GM18507 (cell line): Measurements from ENCODE around the gene KRTAP12-4.
"Not testable (repeated sequence)": the region's sequence is repeated elsewhere in the genome, so short reads cannot be mapped to it uniquely, and the experiment has no call there.

Experiments
- DNase-seq: peaks from one replicate; pipeline ENCODE4 v3.0.0; 2011; ENCODE audit warnings: low read depth; ENCODE audit not compliant: insufficient read length; ENCODE audit errors: extremely low spot score
- FAIRE-seq: peaks from 2 replicates; lab custom pipeline; 2011; peaks lifted over from hg19 to GRCh38; lab: Jason Lieb, UNC

The KRTAP12-4 gene

GRCh38 chr21:44658913-44659595, 4.6 kb upstream of the KRTAP12-4 start:
- DNase-seq (no peak), FAIRE-seq (no peak)

- FAIRE-seq: no peak
Measured at GRCh38 chr21:44658541-44658910, 4.1 kb upstream of the KRTAP12-4 start.

GRCh38 chr21:44657635-44658540, 3.4 kb upstream of the KRTAP12-4 start, which contains the start of gene KRTAP12-3:
TSS of gene KRTAP12-3 (plus strand) at chr21:44657932. CDS start at chr21:44657980, 48 bp downstream.
- DNase-seq (no peak), FAIRE-seq (no peak)

More at GRCh38 chr21:44658541-44658910, 4.1 kb upstream of the KRTAP12-4 start:
- DNase-seq: no peak

- DNase-seq: no peak
- no peak for FAIRE-seq
Measured at GRCh38 chr21:44656868-44657267, 2.4 kb upstream of the KRTAP12-4 start.

- FAIRE-seq (no peak), DNase-seq (no peak)
Measured at GRCh38 chr21:44653656-44654575, 543 bp downstream of the KRTAP12-4 start.

GRCh38 chr21:44653123-44653522, 1.3 kb downstream of the KRTAP12-4 start:
- DNase-seq: no peak
- FAIRE-seq: no peak

- no peak for FAIRE-seq
- no peak for DNase-seq
Measured at GRCh38 chr21:44650973-44651675, 3.3 kb downstream of the KRTAP12-4 start.

GRCh38 chr21:44650265-44650972, 4.0 kb downstream of the KRTAP12-4 start:
- no peak for DNase-seq
- no peak for FAIRE-seq

- DNase-seq: no peak
- FAIRE-seq: no peak
Measured at GRCh38 chr21:44649521-44650100, 4.8 kb downstream of the KRTAP12-4 start.

GRCh38 chr21:44648557-44649311, 5.7 kb downstream of the KRTAP12-4 start:
- no peak for DNase-seq
- no peak for FAIRE-seq

GRCh38 chr21:44647222-44647552, 7.3 kb downstream of the KRTAP12-4 start:
- no peak for DNase-seq
- FAIRE-seq: no peak

GRCh38 chr21:44646366-44647221, 7.9 kb downstream of the KRTAP12-4 start, which contains the start of gene KRTAP10-11:
TSS of gene KRTAP10-11 (plus strand) at chr21:44646414. CDS start at chr21:44646459, 45 bp downstream.
- FAIRE-seq: not testable (repeated sequence)

GRCh38 chr21:44644878-44645277, 9.6 kb downstream of the KRTAP12-4 start:
- FAIRE-seq (no peak), DNase-seq (no peak)

More at GRCh38 chr21:44646366-44647221, 7.9 kb downstream of the KRTAP12-4 start, which contains the start of gene KRTAP10-11:
- not testable (repeated sequence) for DNase-seq

GRCh38 chr21:44643741-44644310, 10.6 kb downstream of the KRTAP12-4 start:
- no peak for DNase-seq
- FAIRE-seq: no peak

GRCh38 chr21:44640761-44641160, 13.7 kb downstream of the KRTAP12-4 start:
- DNase-seq (no peak), FAIRE-seq (no peak)

- FAIRE-seq: no peak
- DNase-seq: no peak
Measured at GRCh38 chr21:44639331-44639655, 15.2 kb downstream of the KRTAP12-4 start.
